ENCODE measurements around the gene MARK3. TPM values are rescaled to one million over a fixed set of nuclear protein-coding genes. Genes with fewer than 3 reads are reported as not detected.

Gene MARK3
- total and polyA plus RNA-seq, 10 of the 15 experiments (the other 5 are each of a cell fraction or from before 2014, with no cell fraction given), result 10.7 to 75.1 (median 41.4) TPM

- no peak overlapping the region for H3K4me2 ChIP-seq (ENCODE audit: control insufficient read depth, insufficient read depth)
- CTCF ChIA-PET, result no interaction called here
- TF ChIP-seq NFXL1 (IDR thresholded peaks at IDR 0.05; ENCODE audit: borderline replicate concordance) (no peak), IRF3 (IDR thresholded peaks at IDR 0.05) (no peak), RAD21 (IDR thresholded peaks at IDR 0.05; ENCODE audit: insufficient read depth, low read depth, low read length) (no peak), GATAD2B (conservative IDR thresholded peaks at IDR 0.05; ENCODE audit: low read depth) (no peak), MXI1 (IDR thresholded peaks at IDR 0.05; ENCODE audit: low read depth, low read length) (no peak), CEBPB (IDR thresholded peaks at IDR 0.05; ENCODE audit: borderline replicate concordance in 1 of 2, low read depth in 2 of 2, low read length in 2 of 2) (no peak), CHD1 (IDR thresholded peaks at IDR 0.05; ENCODE audit: low read depth, low read length) (no peak), E2F4 (IDR thresholded peaks at IDR 0.05; ENCODE audit: low read depth, low read length) (no peak), YBX1 (IDR thresholded peaks at IDR 0.05) (no peak), POLR2AphosphoS5 (IDR thresholded peaks at IDR 0.05; ENCODE audit: low read length) (no peak), RAD51 (IDR thresholded peaks at IDR 0.05) (no peak)
- TF ChIP-seq, protein P1, sequence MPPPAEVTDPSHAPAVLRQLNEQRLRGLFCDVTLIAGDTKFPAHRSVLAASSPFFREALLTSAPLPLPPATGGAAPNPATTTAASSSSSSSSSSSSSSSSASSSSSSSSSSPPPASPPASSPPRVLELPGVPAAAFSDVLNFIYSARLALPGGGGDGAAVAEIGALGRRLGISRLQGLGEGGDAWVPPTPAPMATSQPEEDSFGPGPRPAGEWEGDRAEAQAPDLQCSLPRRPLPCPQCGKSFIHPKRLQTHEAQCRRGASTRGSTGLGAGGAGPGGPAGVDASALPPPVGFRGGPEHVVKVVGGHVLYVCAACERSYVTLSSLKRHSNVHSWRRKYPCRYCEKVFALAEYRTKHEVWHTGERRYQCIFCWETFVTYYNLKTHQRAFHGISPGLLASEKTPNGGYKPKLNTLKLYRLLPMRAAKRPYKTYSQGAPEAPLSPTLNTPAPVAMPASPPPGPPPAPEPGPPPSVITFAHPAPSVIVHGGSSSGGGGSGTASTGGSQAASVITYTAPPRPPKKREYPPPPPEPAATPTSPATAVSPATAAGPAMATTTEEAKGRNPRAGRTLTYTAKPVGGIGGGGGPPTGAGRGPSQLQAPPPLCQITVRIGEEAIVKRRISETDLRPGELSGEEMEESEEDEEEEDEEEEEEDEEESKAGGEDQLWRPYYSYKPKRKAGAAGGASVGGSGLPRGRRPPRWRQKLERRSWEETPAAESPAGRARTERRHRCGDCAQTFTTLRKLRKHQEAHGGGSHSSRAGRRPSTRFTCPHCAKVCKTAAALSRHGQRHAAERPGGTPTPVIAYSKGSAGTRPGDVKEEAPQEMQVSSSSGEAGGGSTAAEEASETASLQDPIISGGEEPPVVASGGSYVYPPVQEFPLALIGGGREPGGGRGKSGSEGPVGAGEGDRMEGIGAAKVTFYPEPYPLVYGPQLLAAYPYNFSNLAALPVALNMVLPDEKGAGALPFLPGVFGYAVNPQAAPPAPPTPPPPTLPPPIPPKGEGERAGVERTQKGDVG (CRISPR knock-in tag; IDR thresholded peaks at IDR 0.05), result no peak
- H3K79me2 ChIP-seq (ENCODE audit: control insufficient read depth, insufficient read depth, low read length), result peaks cover 3% of the 10 kb centered on the region; the same call in 1 of the 2 replicates
- H4K20me1 ChIP-seq (ENCODE audit: control insufficient read depth, insufficient read depth), result no peaks in the 10 kb centered on the region
- POLR2A ChIA-PET, result no interaction called here
- H3K27ac ChIP-seq (ENCODE audit: control insufficient read depth, insufficient read depth), result no peak overlapping the region
- no peak overlapping the region for H2AFZ ChIP-seq (ENCODE audit: control insufficient read depth, low read depth, low read length)
- FAIRE-seq (no peak), ATAC-seq (no peak), DNase-seq (ENCODE audit: low read depth, low spot score) (no peak)
- H3K4me3 ChIP-seq, result no peak overlapping the region
- in situ Hi-C loops (cut with MboI), result no loop called here
- no peaks in the 10 kb centered on the region for H3K36me3 ChIP-seq (ENCODE audit: control insufficient read depth in 2 of 2, insufficient read depth in 2 of 2, low read length in 1 of 2)
- H3K9ac ChIP-seq (ENCODE audit: control insufficient read depth, insufficient read depth, low read length), result no peak overlapping the region
- no peaks in the 10 kb centered on the region; the same call in 2 of the 3 replicates for H3K9me3 ChIP-seq (replicated peaks; ENCODE audit: control insufficient read depth, insufficient read depth, low read length)
- SMC1A ChIA-PET (ENCODE audit: uncharacterized antibody, unreplicated experiment), result no interaction called here
- H3K27me3 ChIP-seq (replicated peaks in 1 of 2; ENCODE audit: control insufficient read depth in 2 of 2, insufficient read depth in 2 of 2, low read length in 1 of 2), result peaks cover 2% of the 10 kb centered on the region in 2 experiments; a peak in 2 of 4 replicates
- RAD21 ChIA-PET (ENCODE audit: unreplicated experiment), result no interaction called here
- 41% methylated on average over 10 of the region's 10 CpGs for WGBS (ENCODE audit: insufficient coverage, insufficient replicate concordance, low lambda C conversion rate, missing lambda C conversion rate)
- peaks cover 44% of the 10 kb centered on the region for H3K4me1 ChIP-seq (ENCODE audit: control insufficient read depth, insufficient read depth, low read length)
- BruUV-seq (replicated peaks), result no TSS peak
- intact Hi-C loops (cut with micrococcal nuclease; ENCODE audit: unreplicated experiment), result no loop called here
Measured at GRCh38 chr14:103523575-103523954, 138.3 kb downstream of the MARK3 start.

Measured in GM12878 (cell line).